ENCODE measurements around the gene AMIGO1.

AMIGO1 gene

DNA sequence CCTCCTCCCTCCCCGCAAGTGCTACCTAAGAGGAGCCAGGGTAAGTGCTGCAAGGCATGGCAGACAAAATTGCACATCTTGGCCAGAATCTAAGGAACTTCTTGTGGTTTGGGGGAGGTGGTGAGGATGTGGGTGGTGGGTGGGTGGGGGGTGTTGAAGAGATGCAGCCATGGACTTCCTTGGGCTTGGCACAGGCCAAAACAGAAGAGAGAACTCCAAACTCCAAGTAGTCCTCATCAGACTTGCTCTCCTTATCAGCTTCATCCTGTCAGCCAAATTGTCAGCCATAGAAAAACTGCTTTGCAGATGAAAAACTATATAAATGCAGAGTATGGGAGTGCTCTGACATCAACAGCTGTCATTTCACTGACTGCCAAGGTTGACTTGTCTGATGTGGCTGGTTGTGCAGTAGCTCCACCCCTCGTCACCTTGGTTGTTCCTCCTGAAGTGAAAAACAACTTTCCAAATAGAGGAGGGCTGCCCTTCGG lies 7.1 kb downstream of the AMIGO1 start:
- no peak for DNase-seq (ENCODE audit: low read depth)

DNA sequence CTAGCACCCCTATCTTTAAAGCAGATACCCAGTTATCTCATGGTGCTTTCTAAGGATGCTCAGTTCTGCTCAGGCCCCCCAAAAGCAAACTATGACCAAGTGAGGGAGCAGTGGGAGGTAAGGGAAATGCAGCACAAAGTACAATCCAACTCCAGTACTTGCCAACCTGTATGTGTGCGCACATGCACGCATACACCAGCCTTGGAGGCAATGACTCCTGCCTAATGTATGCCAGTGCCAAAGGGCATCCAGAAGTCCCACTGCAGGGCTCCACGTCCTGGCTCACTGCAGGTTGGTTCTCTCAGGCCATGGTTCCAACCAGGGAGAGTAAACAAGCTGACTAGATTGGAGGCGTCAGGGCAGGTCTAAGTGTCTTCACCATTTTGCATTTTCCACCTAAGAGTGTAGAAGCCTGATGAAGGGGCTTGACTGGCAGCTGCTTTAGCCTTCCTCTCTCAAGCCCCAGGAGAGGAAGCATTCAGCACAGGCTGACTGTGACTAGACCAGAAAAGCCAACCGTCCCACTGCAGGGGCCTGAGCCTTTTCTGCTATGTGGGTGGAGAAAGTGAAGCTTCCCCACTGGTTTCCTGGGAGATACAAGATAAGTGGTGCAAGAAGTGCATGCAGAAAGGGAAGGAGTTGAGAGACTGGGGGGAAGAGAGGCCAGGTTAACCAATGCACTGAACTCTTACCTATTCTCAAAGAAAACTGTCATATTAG lies 7.7 kb downstream of the AMIGO1 start:
- DNase-seq (ENCODE audit: low read depth): no peak

- DNase-seq (ENCODE audit: low read depth): no peak
These were observed 8.6 kb downstream of the AMIGO1 start for GRCh38 chr1:109500941-109501381.

DNA sequence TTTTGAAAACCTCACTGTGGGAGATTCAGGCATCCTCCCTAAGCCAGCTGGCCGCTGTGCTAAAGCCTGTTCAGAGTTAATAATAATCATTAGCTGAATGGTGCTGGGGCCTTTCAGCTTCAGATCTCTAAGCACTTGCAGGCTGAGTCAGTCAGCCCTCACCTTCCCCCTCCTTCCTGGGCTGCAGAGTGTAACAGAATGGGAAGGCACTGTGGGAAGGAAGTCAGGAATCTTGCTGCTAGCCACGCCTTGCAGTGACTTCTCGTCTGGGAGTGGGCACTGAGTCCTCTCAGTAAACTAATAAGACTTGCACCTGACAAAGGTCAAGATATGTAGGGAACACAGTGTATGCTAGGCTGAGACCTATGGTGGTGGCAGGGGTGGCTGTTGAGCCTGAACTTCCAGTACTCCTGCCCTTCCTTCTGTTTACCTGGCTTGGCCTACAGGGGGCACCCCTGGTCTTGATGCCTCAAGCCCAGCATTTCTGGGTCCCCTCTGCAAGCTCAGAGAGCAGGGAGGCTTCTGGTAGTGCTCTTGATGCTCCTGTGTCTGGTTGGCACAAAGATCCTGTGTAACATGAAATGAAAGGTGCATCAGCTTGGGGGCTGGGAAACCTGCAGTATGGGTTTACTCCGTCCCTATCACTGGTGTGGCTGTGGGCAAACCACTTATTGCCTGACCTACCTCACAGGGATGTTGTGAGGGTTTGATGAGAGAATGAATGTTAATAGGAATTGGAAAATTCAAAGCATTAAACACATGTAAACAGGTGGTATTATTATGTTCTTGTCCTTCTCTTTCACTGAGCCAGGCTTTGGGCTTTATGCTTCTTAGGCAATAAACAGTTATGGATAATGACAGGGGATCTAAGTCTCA lies 9.6 kb downstream of the AMIGO1 start:
- DNase-seq (ENCODE audit: low read depth): no peak

GRCh38 chr1:109499081-109499480 lies 10.4 kb downstream of the AMIGO1 start:
- no peak for DNase-seq (ENCODE audit: low read depth)

DNA sequence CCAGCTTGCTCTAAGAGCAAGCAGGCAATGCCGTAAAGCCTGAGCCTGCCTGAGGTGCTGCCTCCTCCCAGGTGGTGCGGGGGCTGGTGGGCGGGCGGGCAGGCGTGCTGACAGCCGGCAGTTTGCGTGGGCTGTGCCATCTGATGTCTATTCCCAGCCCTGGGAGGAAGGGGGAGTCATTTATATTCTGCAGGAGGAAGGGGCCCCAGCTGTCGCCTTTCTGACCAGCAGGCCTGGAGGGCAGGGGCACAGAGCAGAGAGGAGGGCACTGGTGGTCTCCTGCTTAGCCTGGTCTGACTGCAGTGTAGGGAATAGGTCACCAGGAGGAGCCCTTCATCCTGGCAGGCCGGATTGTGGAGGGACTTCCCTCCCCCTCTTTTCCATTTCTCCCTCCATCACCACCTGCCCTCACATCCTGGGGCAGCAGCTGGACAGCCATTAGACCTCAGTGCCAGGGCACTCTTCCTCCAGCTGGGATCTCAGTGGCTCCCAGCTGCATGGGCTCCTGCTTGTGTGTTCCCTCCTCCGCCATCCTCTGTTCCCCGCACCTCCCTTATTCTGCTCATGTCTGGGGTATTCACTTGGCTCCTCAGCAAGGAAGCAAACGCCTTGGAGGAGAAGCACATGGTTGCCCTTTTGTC lies 11.2 kb downstream of the AMIGO1 start:
- DNase-seq (ENCODE audit: low read depth): no peak

- no peak for DNase-seq (ENCODE audit: low read depth)
These were observed 11.9 kb downstream of the AMIGO1 start for GRCh38 chr1:109497449-109498160.

- no peak for DNase-seq (ENCODE audit: low read depth)
These were observed 13.8 kb downstream of the AMIGO1 start for GRCh38 chr1:109495738-109496137.

- peak; percentile 57 for DNase-seq (ENCODE audit: low read depth)
These were observed 15.6 kb downstream of the AMIGO1 start, which contains the start of gene CYB561D1 for GRCh38 chr1:109493805-109494539. Gene CYB561D1 (plus strand): TSS chr1:109494094. CDS start chr1:109494140, 46 bp downstream.

DNA sequence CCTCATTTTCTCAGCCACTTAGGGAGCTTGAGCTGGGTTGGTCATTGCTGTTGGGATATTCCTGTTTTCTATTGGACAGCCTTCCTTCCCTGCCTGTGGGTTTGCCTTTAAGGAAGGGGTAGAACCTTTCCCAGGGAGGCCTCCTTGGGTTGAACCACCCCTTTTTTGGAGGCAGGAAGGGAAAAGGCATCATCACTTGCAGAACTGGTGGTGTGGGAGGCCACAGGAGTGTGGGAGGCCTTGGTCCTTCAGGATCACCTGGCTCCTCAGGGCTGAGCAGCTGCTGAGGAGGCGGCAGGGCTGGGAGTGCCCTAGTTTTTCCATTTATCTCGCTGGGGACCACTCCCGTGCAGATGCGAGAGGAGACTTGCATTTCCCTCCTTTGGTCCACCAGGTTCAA lies 16.3 kb downstream of the AMIGO1 start:
- no peak for DNase-seq (ENCODE audit: low read depth)

- DNase-seq (ENCODE audit: low read depth): no peak
These were observed 16.7 kb downstream of the AMIGO1 start for GRCh38 chr1:109492779-109493178.

GRCh38 chr1:109491372-109491771 lies 18.2 kb downstream of the AMIGO1 start:
- no peak for DNase-seq (ENCODE audit: low read depth)

DNA sequence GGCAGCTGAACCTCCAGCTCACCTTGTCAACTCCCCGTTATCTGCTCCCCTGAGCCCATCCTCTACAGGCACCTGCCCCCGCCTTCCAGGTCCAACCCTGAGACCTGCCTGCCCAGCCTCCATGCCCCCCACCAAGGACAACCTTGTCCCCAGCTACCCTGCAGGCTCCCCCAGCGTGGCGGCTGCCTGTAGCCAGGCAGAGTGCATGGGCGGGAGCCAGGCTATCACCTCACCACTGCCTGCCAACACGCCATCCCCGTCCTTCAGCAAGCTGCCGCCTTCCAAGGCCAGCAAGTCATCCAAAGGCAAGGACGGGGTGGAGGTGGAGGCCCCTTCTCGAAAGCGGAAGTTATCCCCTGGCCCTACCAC lies 18.6 kb downstream of the AMIGO1 start:
- DNase-seq (ENCODE audit: low read depth): no peak

DNA sequence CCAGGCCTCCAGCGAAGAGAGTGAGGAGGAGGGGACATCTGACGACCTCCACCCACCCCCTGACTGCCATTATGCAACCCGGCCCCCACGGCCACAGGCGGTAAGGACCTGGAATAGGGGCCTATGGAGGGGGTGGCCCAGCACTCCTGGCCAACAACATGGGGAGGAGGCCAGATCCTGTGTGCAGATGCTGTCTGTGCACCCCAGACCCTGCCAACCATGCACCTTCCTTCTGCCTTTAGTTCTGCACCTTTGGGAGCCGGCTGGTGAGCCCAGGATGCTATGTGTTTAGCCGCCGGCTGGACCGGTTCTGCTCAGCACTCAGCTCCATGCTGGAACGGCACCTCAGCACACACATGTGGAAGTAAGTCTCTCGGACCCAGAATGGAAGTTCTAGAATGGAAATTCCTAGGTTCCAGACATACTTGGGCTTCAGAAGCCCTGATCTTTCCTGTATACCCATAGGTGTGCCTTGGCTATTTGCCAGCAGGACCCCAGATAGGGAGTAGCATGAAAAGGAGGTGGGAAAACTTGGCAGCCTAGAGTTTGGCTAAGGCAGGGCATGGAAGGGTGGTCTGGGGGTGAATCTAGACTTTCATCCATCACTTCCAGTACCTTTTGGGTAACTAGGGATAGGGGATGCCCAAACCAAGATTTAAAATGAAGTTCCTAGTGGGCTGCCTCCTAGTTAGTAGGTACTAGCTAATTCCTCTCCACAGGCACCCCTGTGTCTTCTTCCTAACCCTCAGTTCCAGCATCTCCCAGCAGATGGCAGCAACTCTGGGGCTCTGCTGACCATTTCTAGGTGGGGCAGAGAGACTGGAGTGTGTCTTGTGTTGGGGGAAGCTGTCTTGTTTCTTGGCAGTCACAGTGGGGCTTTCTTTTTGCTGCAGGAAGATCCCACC lies 19.2 kb downstream of the AMIGO1 start:
- DNase-seq (ENCODE audit: low read depth): peak; percentile 44

DNA sequence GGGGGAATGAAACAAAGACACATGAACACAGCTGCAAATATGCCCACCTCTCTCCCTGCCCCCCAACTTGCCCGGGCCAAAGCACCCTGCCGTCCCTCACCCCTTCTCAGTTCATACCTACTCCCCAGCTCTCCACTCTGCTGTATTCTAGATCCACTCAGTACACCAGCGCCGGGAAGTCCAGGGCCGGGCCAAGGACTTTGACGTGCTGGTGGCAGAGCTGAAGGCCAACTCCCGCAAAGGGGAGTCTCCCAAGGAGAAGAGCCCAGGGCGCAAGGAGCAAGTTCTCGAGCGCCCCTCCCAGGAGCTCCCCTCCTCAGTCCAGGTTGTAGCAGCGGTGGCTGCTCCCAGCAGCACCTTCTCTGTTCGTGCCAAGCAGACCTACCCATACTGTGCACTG lies 20.8 kb downstream of the AMIGO1 start:
- no peak for DNase-seq (ENCODE audit: low read depth)

GRCh38 chr1:109488201-109488600 lies 21.3 kb downstream of the AMIGO1 start:
- DNase-seq (ENCODE audit: low read depth): no peak

GRCh38 chr1:109487261-109487660 lies 22.3 kb downstream of the AMIGO1 start:
- DNase-seq (ENCODE audit: low read depth): no peak

DNA sequence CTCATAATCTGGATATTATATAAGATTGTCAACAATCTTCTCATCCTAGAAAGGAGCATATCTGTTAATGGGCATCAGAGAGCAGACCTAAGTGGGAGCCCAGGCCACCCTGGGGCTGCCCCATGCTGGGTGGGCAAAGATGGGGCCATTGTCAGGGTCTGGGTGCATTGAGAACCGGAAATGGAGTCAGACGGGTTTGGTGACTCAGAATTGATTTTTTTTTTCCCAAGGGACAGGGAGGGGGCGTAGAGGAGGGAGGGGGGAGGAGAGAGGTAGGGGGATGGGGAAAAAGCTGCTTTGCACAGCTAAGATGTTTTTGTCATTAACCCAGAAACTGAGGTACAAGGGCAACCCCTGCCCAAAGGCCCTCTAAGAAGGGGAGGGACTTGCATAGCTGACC lies 24.5 kb downstream of the AMIGO1 start:
- no peak for DNase-seq (ENCODE audit: low read depth)

- no peak for DNase-seq (ENCODE audit: low read depth)
These were observed 25.0 kb downstream of the AMIGO1 start for GRCh38 chr1:109484519-109484975.

Data from stromal cell of bone marrow (primary cell).